Measurements from ENCODE around the gene RPP38.

RPP38 gene

DNA sequence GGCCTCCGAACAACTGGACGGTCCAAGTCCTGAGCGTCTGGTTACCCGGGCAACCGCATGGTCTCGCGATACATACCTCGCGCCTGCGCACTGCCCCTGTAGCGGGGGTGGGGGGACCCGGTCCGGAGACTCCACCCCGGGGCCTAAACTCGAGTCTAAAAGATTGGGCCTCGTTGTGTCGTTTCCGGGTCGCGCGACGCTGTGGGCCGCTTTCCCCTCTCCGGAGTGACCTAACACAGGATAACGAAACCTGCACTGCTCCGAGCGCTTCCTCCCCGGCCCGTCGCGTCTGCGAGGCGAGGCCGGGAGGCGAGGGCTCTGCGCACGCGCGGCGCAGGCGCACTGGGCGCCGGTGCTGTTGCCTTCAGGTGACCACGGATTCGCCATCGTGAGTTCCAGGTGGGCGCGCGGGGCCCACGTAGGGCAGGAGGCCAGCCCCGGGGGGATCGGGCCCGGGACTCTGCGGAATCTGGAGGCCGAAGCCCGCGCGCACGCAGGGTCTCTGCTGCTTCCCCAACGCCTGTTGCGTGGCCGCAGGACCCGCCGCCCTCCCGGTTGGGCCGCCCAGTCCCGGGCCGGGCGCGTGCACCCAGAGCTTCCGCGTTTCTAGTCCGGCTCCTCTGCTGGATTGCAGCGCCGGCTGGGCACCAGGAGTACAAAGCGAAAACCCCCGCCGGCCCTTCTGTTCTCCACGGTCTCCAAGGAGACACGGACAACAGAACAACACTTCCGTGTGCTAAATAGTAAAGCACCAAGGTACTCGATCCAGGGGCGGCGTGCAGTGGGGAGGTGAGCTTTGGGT is at the start of gene RPP38:
Gene RPP38, plus strand, starts transcription at position 345 of the 802 bp plus-strand sequence. CDS start 5,960 bp downstream, outside the sequence.
- TF ChIP-seq, protein P1, sequence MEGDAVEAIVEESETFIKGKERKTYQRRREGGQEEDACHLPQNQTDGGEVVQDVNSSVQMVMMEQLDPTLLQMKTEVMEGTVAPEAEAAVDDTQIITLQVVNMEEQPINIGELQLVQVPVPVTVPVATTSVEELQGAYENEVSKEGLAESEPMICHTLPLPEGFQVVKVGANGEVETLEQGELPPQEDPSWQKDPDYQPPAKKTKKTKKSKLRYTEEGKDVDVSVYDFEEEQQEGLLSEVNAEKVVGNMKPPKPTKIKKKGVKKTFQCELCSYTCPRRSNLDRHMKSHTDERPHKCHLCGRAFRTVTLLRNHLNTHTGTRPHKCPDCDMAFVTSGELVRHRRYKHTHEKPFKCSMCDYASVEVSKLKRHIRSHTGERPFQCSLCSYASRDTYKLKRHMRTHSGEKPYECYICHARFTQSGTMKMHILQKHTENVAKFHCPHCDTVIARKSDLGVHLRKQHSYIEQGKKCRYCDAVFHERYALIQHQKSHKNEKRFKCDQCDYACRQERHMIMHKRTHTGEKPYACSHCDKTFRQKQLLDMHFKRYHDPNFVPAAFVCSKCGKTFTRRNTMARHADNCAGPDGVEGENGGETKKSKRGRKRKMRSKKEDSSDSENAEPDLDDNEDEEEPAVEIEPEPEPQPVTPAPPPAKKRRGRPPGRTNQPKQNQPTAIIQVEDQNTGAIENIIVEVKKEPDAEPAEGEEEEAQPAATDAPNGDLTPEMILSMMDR (IDR thresholded peaks at IDR 0.05) = no peak
- peak within 1 kb of the TSS; percentile 99 for H3K4me3 Mint-ChIP-seq
- H3K27ac Mint-ChIP-seq = peak within 1 kb of the TSS; percentile 99

DNA sequence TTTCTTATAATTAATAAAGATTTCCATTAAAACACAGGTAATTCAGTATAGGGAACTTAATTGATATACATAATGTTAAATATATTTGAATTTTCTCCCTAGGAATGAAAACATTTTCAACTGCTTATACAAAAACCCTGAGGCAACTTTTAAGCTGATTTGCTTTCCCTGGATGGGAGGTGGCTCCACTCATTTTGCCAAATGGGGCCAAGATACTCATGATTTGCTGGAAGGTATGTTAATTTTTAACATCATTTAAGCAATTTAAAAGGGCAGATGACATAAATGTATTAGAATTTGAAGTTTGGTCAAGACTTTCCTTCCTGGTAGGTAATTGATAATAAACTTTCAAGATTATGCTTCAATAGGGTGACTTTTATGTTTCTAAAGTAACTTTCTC is 47.6 kb upstream of the RPP38 start:
- Mint-ChIP-seq H3K27ac (no peak overlapping the region), H3K36me3 (ENCODE audit: low read depth) (no peaks in the 10 kb centered on the region), H3K27me3 (ENCODE audit: low read depth, poor library complexity) (peaks cover 19% of the 10 kb centered on the region), H3K4me1 (no peaks in the 10 kb centered on the region), H3K9me3 (peaks cover 3% of the 10 kb centered on the region), H3K4me3 (no peak overlapping the region)
- DNase-seq = no peak
- TF ChIP-seq, protein P1 (IDR thresholded peaks at IDR 0.05) = no peak

More for the DNA sequence above, at the start of gene RPP38:
- peak; percentile 98 for DNase-seq
- Mint-ChIP-seq H3K27me3 (ENCODE audit: low read depth, poor library complexity) (peaks cover 16% of the 10 kb centered on the region), H3K36me3 (ENCODE audit: low read depth) (peaks cover 20% of the 10 kb centered on the region), H3K4me1 (peaks cover 41% of the 10 kb centered on the region), H3K9me3 (no peaks in the 10 kb centered on the region)

- no peaks in the 10 kb centered on the region for H3K36me3 Mint-ChIP-seq (ENCODE audit: low read depth)
- no peaks in the 10 kb centered on the region for H3K4me1 Mint-ChIP-seq
- H3K27me3 Mint-ChIP-seq (ENCODE audit: low read depth, poor library complexity) = peaks cover 24% of the 10 kb centered on the region
- no peak overlapping the region for H3K4me3 Mint-ChIP-seq
- TF ChIP-seq, protein P1 (IDR thresholded peaks at IDR 0.05) = no peak
- DNase-seq = no peak
- H3K9me3 Mint-ChIP-seq = peaks cover 7% of the 10 kb centered on the region
- H3K27ac Mint-ChIP-seq = no peak overlapping the region
Observed at GRCh38 chr10:15052121-15052520, 45.0 kb upstream of the RPP38 start.

DNA sequence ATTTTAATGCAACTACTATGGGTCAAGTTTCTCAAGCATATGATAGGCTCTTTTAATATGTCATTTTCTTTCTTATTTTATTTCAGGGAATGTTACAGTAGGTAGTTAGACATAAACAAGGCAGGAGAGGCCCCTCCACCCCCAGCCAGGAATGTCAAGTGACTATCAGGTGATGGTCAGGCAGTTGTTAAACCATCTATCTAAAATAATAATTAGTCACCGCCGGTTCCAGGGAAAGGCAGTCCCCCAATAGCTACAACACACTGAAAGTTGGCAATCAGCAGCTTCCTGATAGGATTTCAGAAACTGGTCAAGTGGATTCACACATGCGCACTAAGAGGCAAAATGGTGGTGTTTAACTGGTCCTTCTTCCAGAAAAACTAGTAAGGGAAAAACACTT is 44.1 kb upstream of the RPP38 start:
- no peak for DNase-seq
- Mint-ChIP-seq H3K27ac (no peak overlapping the region), H3K4me3 (no peak overlapping the region), H3K9me3 (peaks cover 7% of the 10 kb centered on the region), H3K27me3 (ENCODE audit: low read depth, poor library complexity) (peaks cover 23% of the 10 kb centered on the region), H3K4me1 (no peaks in the 10 kb centered on the region), H3K36me3 (ENCODE audit: low read depth) (no peaks in the 10 kb centered on the region)
- TF ChIP-seq, protein P1 (IDR thresholded peaks at IDR 0.05) = no peak

DNA sequence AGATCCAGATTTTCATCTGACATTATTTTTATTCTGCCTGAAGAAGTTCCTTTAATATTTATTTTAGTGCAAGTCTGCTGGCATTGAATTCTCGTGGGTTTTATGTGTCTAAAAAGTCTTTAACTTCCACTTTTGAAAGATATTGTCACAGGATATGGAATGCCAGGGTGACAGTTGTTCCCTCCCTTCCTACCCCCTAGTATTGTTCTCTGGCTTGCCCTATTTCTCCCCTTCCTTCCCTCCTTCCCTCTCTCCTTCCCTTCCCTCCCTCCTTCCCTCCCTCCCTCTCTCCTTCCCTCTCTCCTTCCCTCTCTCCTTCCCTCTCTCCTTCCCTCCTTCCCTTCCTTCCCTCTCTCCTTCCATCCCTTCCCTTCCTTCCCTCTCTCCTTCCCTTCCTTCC is 38.5 kb upstream of the RPP38 start:
- Mint-ChIP-seq H3K27me3 (ENCODE audit: low read depth, poor library complexity) (peaks cover 31% of the 10 kb centered on the region), H3K4me1 (no peaks in the 10 kb centered on the region), H3K36me3 (ENCODE audit: low read depth) (peaks cover 3% of the 10 kb centered on the region), H3K27ac (no peak overlapping the region), H3K4me3 (no peak overlapping the region), H3K9me3 (peaks cover 27% of the 10 kb centered on the region)
- DNase-seq = no peak
- TF ChIP-seq, protein P1 (IDR thresholded peaks at IDR 0.05) = no peak

GRCh38 chr10:15059914-15060313 is 37.2 kb upstream of the RPP38 start:
- no peak for DNase-seq
- H3K4me3 Mint-ChIP-seq = no peak overlapping the region
- no peaks in the 10 kb centered on the region for H3K4me1 Mint-ChIP-seq
- H3K27ac Mint-ChIP-seq = no peak overlapping the region
- TF ChIP-seq, protein P1 (IDR thresholded peaks at IDR 0.05) = no peak
- H3K27me3 Mint-ChIP-seq (ENCODE audit: low read depth, poor library complexity) = peaks cover 27% of the 10 kb centered on the region
- H3K9me3 Mint-ChIP-seq = peaks cover 30% of the 10 kb centered on the region
- peaks cover 3% of the 10 kb centered on the region for H3K36me3 Mint-ChIP-seq (ENCODE audit: low read depth)

Data from nephron progenitor cell (in vitro differentiated cells).